Right cardiac atrium (tissue), 5 donors: ENCODE data around the gene PDPN. TPM values are rescaled to one million over a fixed set of nuclear protein-coding genes. Genes with fewer than 3 reads are reported as not detected.

Source experiments
- ATAC-seq, 2 donors: fragments of 200-7000 bp; cut with Tn5 transposase; one replicate each; pipeline versions ENCODE4 v1.8.0 to v1.9.1; 2020; ENCODE audit warnings: moderate library complexity in 2 of 2, mild to moderate bottlenecking in 1 of 2
- DNase-seq, 3 donors: peaks; one replicate each; pipeline ENCODE4 v3.0.0-alpha.2; 2020
- H3K27ac ChIP-seq: one replicate; pipeline ENCODE4 v1.5.1; 2013; ENCODE audit warnings: mild to moderate bottlenecking, low read length, control low read depth, moderate library complexity
- H3K27me3 ChIP-seq: one replicate; pipeline ENCODE4 v1.6.1; 2013; ENCODE audit not compliant: control insufficient read depth, insufficient read depth
- H3K4me1 ChIP-seq: one replicate; pipeline ENCODE4 v1.6.1; 2013; ENCODE audit warnings: low read length; ENCODE audit not compliant: control insufficient read depth, insufficient read depth
- H3K4me3 ChIP-seq: one replicate; pipeline ENCODE4 v1.5.1; 2013; ENCODE audit warnings: low read length, control low read depth
- H3K9me3 ChIP-seq: one replicate; pipeline ENCODE4 v1.6.1; 2013; ENCODE audit warnings: low read length; ENCODE audit not compliant: control insufficient read depth
- WGBS: extraction: QIAGEN DNeasy Blood & Tissue Kit; methylation state at CpG from one replicate; pipeline ENCODE4 v1.1.7; 2013; 5-methylcytosine and 5-hydroxymethylcytosine counted together
- intact Hi-C, 4 donors: fragments of 100-400 bp; cut with DNase I; formaldehyde crosslinking; loops; one replicate each; pipeline versions ENCODE4 v1.11.0 to v1.14.0; 2022 to 2023
- polyA plus RNA-seq: library from polyadenylated mRNA; stranded (reverse); fragments of 200-250 nt; gene quantifications from one replicate; pipeline ENCODE4 v1.2.3, GENCODE V29; 2013
- total RNA-seq, 4 donors: library from RNA; stranded (reverse); fragmentation: NEBNext Ultra II Directional; extraction: Animal tissue kit (Norgen Biotek cat#: 25700); gene quantifications; one replicate each; pipeline ENCODE4 v1.2.1, GENCODE V29; 2021
- donor health status: healthy with polysubstance abuse.
- donor health status: DM: no; HTN: yes; CAD: no.
- donor health status: DM: no; HTN: no; CAD: no.
- donor health status: DM: no; HTN: yes; CAD: no; lungs with severe emphysema.
- donor health status: DM: yes; HTN: yes; CAD: no.

Gene PDPN
- total and polyA plus RNA-seq, 5 donors = 11.7 to 24.1 (median 16.4) TPM

DNA sequence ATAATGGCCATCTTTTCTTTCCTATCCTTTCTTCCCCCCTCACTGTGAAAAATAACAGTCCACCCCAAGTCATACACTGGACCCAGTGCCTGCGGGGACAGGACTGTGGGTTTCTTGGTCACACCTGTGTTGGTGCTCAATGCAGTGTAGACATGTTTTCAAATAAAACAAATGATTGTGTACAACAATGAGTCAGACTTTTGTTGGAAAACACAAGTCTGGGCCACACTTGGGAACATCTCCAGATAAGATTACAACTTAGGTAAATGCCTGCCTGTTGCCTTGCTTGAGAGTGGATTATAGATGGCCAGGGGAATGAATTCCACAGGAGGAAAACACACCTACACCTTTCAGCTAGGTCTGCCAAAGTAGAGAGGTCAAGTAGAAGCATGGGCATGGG, 34.1 kb downstream of the PDPN start:
- H3K9me3 ChIP-seq = no peaks in the 10 kb centered on the region
- H3K4me3 ChIP-seq = no peak overlapping the region
- WGBS = 88% methylated on average over 1 of the region's 1 CpG
- intact Hi-C loops = no loop called here
- H3K27me3 ChIP-seq = no peaks in the 10 kb centered on the region
- H3K4me1 ChIP-seq = no peaks in the 10 kb centered on the region
- ATAC-seq (no peak), DNase-seq (no peak)
- H3K27ac ChIP-seq = no peak overlapping the region

GRCh38 chr1:13618483-13618882, 34.9 kb downstream of the PDPN start:
- intact Hi-C loops = no loop called here
- ATAC-seq = no peak
- Histone ChIP-seq H3K9me3 (no peaks in the 10 kb centered on the region), H3K4me1 (no peaks in the 10 kb centered on the region), H3K27ac (no peak overlapping the region), H3K4me3 (no peak overlapping the region), H3K27me3 (no peaks in the 10 kb centered on the region)
- DNase-seq = no peak
- WGBS = 94% methylated on average over 11 of the region's 11 CpGs

- 48% methylated on average over 8 of the region's 8 CpGs for WGBS
- intact Hi-C loops = no loop called here
Measured at GRCh38 chr1:13619909-13620308, 36.3 kb downstream of the PDPN start.

GRCh38 chr1:13620825-13621224, 37.2 kb downstream of the PDPN start:
- 85% methylated on average over 5 of the region's 5 CpGs for WGBS
- intact Hi-C loops = no loop called here
- no peak overlapping the region for H3K27ac ChIP-seq
- H3K27me3 ChIP-seq = no peaks in the 10 kb centered on the region
- no peak overlapping the region for H3K4me3 ChIP-seq
- ATAC-seq = no peak
- DNase-seq = no peak
- no peaks in the 10 kb centered on the region for H3K9me3 ChIP-seq
- no peaks in the 10 kb centered on the region for H3K4me1 ChIP-seq

More at GRCh38 chr1:13619909-13620308, 36.3 kb downstream of the PDPN start:
- Histone ChIP-seq H3K4me1 (no peaks in the 10 kb centered on the region), H3K27ac (no peak overlapping the region), H3K4me3 (no peak overlapping the region), H3K9me3 (no peaks in the 10 kb centered on the region), H3K27me3 (no peaks in the 10 kb centered on the region)
- ATAC-seq = peak; percentile 46 to 57
- no peak for DNase-seq

DNA sequence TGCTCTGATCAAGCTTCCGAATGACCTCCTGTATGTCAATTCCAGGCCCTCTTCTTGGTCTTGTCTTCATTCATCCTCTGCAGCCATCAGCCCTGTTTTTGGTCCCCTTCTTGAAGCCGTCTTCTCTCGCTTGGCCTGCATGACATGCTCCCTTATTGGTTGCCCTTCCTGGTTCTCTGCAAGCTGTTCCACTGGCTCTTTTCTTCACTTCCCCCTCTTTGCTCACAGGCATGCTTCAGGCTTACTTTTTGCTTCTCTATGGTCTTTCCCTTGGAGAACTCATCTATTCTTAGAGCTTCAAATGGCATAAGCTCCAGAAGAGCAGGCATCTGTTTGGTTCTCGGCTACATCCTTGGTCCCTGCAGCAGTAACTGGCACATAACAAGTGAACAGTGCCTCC, 38.8 kb downstream of the PDPN start:
- Histone ChIP-seq H3K27ac (no peak overlapping the region), H3K27me3 (no peaks in the 10 kb centered on the region), H3K4me1 (no peaks in the 10 kb centered on the region), H3K9me3 (no peaks in the 10 kb centered on the region), H3K4me3 (no peak overlapping the region)
- 90% methylated on average over 4 of the region's 4 CpGs for WGBS
- intact Hi-C loops = no loop called here
- no peak for DNase-seq
- no peak for ATAC-seq

DNA sequence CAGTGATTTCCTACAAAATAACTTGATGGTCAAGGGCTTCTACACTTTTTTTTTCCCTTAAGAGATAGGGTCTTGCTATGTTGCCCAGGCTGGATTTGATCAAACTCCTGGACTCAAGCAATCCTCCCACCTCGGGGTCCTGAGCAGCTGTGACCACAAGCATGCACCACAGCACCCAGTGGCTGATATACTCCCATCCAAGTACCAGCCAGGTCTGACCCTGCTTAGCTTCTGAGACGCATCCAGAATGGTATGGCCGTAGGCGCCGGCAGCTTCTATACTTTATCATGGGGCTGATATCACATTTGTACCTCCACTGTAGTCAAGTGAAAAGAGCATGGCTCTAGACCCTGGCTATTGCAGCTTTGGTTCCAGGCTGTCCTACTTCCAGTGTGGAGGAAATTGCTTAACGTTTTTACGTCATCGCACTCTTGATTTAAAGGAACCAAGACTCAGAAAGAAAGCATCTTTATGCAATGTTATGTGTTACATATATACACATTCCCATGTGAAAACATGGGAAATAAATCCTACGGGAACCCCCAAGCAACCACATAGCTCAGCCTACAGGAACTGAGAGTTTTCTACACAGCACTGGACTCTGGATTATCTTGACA, 39.5 kb downstream of the PDPN start:
- 83% methylated on average over 9 of the region's 9 CpGs for WGBS
- H3K4me3 ChIP-seq = no peak overlapping the region
- intact Hi-C loops = no loop called here
- no peaks in the 10 kb centered on the region for H3K27me3 ChIP-seq
- no peak overlapping the region for H3K27ac ChIP-seq
- no peaks in the 10 kb centered on the region for H3K4me1 ChIP-seq
- no peaks in the 10 kb centered on the region for H3K9me3 ChIP-seq
- DNase-seq (no peak), ATAC-seq (peak in 1 of 2 donors; percentile 33)

DNA sequence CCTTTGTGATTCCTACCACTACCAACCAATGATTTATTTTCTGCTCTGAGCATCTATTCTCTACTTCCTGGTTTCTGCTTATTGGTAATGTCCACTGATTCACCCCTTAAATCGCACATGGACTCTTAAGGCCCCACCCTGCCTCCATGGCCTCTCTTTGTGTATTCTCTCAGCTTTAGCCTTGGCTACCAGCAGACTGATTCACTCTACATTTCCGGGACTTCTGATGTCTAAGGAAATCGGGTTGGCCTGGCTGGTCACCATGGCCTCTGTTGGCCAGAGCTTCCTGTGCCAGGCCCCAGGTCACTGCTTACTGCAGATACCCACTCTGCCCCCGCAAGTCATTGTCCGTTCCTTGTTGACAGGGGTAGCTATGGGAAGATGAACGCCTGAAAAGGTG, 40.9 kb downstream of the PDPN start:
- intact Hi-C loops = no loop called here
- H3K4me1 ChIP-seq = no peaks in the 10 kb centered on the region
- no peak overlapping the region for H3K27ac ChIP-seq
- WGBS = 83% methylated on average over 6 of the region's 6 CpGs
- no peak overlapping the region for H3K4me3 ChIP-seq
- DNase-seq = no peak
- no peak for ATAC-seq
- H3K27me3 ChIP-seq = no peaks in the 10 kb centered on the region
- no peaks in the 10 kb centered on the region for H3K9me3 ChIP-seq

GRCh38 chr1:13627127-13627526, 43.5 kb downstream of the PDPN start:
- intact Hi-C loops = no loop called here
- Histone ChIP-seq H3K4me3 (no peak overlapping the region), H3K4me1 (no peaks in the 10 kb centered on the region), H3K27ac (no peak overlapping the region), H3K27me3 (no peaks in the 10 kb centered on the region), H3K9me3 (no peaks in the 10 kb centered on the region)
- ATAC-seq (no peak), DNase-seq (no peak)

GRCh38 chr1:13628218-13628617, 44.6 kb downstream of the PDPN start:
- no peak for ATAC-seq
- Histone ChIP-seq H3K9me3 (no peaks in the 10 kb centered on the region), H3K27ac (no peak overlapping the region), H3K4me1 (no peaks in the 10 kb centered on the region), H3K4me3 (no peak overlapping the region), H3K27me3 (no peaks in the 10 kb centered on the region)
- intact Hi-C loops = no loop called here
- no peak for DNase-seq
- WGBS = 77% methylated on average over 3 of the region's 3 CpGs

- Histone ChIP-seq H3K4me3 (no peak overlapping the region), H3K4me1 (no peaks in the 10 kb centered on the region), H3K27me3 (no peaks in the 10 kb centered on the region), H3K9me3 (no peaks in the 10 kb centered on the region), H3K27ac (no peak overlapping the region)
- intact Hi-C loops = no loop called here
- 86% methylated on average over 5 of the region's 5 CpGs for WGBS
- ATAC-seq (no peak), DNase-seq (no peak)
Measured at GRCh38 chr1:13628711-13629110, 45.1 kb downstream of the PDPN start.

DNA sequence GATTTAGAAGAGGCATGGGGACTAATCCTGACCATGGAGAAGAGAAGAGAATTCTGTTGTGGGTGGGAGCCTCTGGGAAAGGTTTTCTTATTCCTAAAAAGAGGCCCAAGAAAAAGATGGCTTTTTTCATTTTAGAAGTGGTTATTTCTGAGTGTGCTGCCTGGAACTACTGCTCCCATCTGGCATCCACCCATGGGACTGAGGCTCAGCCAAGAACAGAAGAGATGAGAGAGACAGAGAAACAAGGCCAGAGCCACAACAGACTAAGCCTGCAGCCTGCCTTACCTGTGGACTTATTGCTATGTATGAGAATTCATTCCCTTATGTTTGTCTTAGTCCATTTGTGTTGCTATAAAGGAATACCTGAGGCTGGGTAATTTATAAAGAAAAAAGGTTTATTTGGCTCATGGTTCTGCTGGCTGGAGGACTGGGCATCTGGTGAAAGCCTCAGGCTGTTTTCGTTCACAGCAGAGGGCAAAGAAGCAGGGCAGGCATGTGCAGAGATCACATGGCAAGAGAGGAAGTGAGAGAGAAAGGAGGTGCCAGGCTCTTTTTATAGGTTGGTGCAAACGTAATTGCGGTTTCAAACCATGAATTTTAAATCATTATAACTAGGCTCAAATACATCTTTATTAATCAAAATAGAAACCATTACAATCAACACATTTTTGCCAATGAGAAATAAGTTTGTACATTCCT, 58.8 kb downstream of the PDPN start:
- no peak overlapping the region for H3K27ac ChIP-seq
- no peak overlapping the region for H3K4me3 ChIP-seq
- WGBS = 44% methylated on average over 3 of the region's 3 CpGs
- intact Hi-C loops = no loop called here
- peaks cover 2% of the 10 kb centered on the region for H3K9me3 ChIP-seq
- no peak for DNase-seq
- peaks cover 2% of the 10 kb centered on the region for H3K4me1 ChIP-seq
- H3K27me3 ChIP-seq = no peaks in the 10 kb centered on the region
- ATAC-seq = no peak
